HepG2 (cell line): ENCODE data around the gene FAAP100. TPM values are rescaled to one million over a fixed set of nuclear protein-coding genes. Genes with fewer than 3 reads are reported as not detected.

Experiments used
- CBX5 ChIP-seq: sonication (generic); formaldehyde crosslinking; IDR thresholded peaks from 2 replicates; pipeline ENCODE4 v1.4.0; 2020; ENCODE audit warnings: missing genetic modification reagents, borderline replicate concordance
- CCAR2 ChIP-seq: fragments of 200-400 bp; formaldehyde crosslinking; optimal IDR thresholded peaks from 2 replicates; pipeline ENCODE3; 2018; ENCODE audit warnings: low read depth, mild to moderate bottlenecking, low read length, moderate library complexity
- EEA1 ChIP-seq: sonication (generic); formaldehyde crosslinking; IDR thresholded peaks from 2 replicates; pipeline ENCODE4 v1.5.1; 2020; ENCODE audit warnings: mild to moderate bottlenecking, missing genetic modification reagents, borderline replicate concordance
- IKZF5 ChIP-seq: IDR thresholded peaks from 2 replicates; pipeline ENCODE4 v1.6.1; 2018; ENCODE audit warnings: missing genetic modification reagents, mild to moderate bottlenecking, missing compliant biosample characterization
- ISX ChIP-seq: sonication (generic); formaldehyde crosslinking; conservative IDR thresholded peaks from 2 replicates; pipeline ENCODE4 v1.5.0; 2020; ENCODE audit warnings: missing genetic modification reagents
- KAT2B ChIP-seq: fragments of 150-350 bp; IDR thresholded peaks from 2 replicates; pipeline ENCODE4 v1.6.1; 2014; ENCODE audit warnings: low read depth, low read length, borderline replicate concordance
- KLF6 ChIP-seq: IDR thresholded peaks from 2 replicates; pipeline ENCODE4 v1.8.0; 2016; ENCODE audit warnings: missing biosample characterization, missing genetic modification reagents
- PAWR ChIP-seq: sonication (generic); formaldehyde crosslinking; IDR thresholded peaks from 2 replicates; pipeline ENCODE4 v1.4.0; 2020; ENCODE audit warnings: missing genetic modification reagents, mild to moderate bottlenecking, borderline replicate concordance
- PPARG ChIP-seq: conservative IDR thresholded peaks from 2 replicates; pipeline ENCODE4 v1.6.1; 2016; ENCODE audit warnings: missing biosample characterization, missing genetic modification reagents
- SIN3A ChIP-seq: IDR thresholded peaks from 2 replicates; pipeline ENCODE4 v1.6.1; 2011; ENCODE audit warnings: low read depth, mild to moderate bottlenecking, control low read depth, low read length, borderline replicate concordance
- TRIM24 ChIP-seq: sonication (generic); formaldehyde crosslinking; IDR thresholded peaks from 2 replicates; pipeline ENCODE4 v1.8.0; 2022; ENCODE audit warnings: mild to moderate bottlenecking, missing genetic modification reagents
- ZBTB4 ChIP-seq: sonication (generic); formaldehyde crosslinking; IDR thresholded peaks from 2 replicates; pipeline ENCODE4 v1.4.0; 2020; ENCODE audit warnings: missing genetic modification reagents, mild to moderate bottlenecking, borderline replicate concordance
- ZEB1 ChIP-seq: IDR thresholded peaks from 2 replicates; pipeline ENCODE4 v1.6.1; 2012; ENCODE audit warnings: mild to moderate bottlenecking, low read depth, inconsistent platforms; ENCODE audit not compliant: insufficient replicate concordance
- ZHX2 ChIP-seq, 2 experiments: sonication (generic) in 1 of 2; formaldehyde crosslinking in 1 of 2; IDR thresholded peaks; 2 replicates each; pipeline versions ENCODE4 v1.6.1 to v1.9.0; 2014 to 2022; ENCODE audit warnings: antibody characterized with exemption in 1 of 2, borderline replicate concordance in 1 of 2, inconsistent platforms in 1 of 2, low read depth in 1 of 2, missing genetic modification reagents in 1 of 2
- ZIK1 ChIP-seq: sonication (generic); formaldehyde crosslinking; IDR thresholded peaks from 2 replicates; pipeline ENCODE4 v1.5.0; 2020; ENCODE audit warnings: mild to moderate bottlenecking, low read depth, missing genetic modification reagents, borderline replicate concordance
- ZNF691 ChIP-seq: sonication (generic); formaldehyde crosslinking; IDR thresholded peaks from 2 replicates; pipeline ENCODE4 v1.4.0; 2020; ENCODE audit warnings: missing genetic modification reagents, low read depth, mild to moderate bottlenecking, borderline replicate concordance
- ZSCAN25 ChIP-seq: sonication (generic); formaldehyde crosslinking; IDR thresholded peaks from 2 replicates; pipeline ENCODE4 v1.8.0; 2022; ENCODE audit warnings: mild to moderate bottlenecking, missing genetic modification reagents
- polyA plus RNA-seq, 8 experiments: library from polyadenylated mRNA; depleted of rRNA in 3 of 8; stranded (reverse) in 7 of 8; unstranded in 1 of 8; fragments of >200 nt; fragmentation: Illumina TruSeq in 4 of 8; extraction: Trizol in 4 of 8; gene quantifications; 2 replicates each; pipeline versions ENCODE4 v1.2.1 to v1.2.3, GENCODE V29; 2011 to 2016; ENCODE audit warnings: low read depth in 4 of 8, missing spikeins in 1 of 8, mixed read lengths in 1 of 8; ENCODE audit not compliant: insufficient read depth in 1 of 8
- total RNA-seq, 5 experiments: library from RNA; depleted of rRNA; stranded (reverse); fragments of >200 nt; fragmentation: Illumina TruSeq; extraction: Trizol; gene quantifications; 2 replicates each; pipeline ENCODE4 v1.2.3, GENCODE V29; 2016; ENCODE audit warnings: low read depth in 1 of 5

Gene FAAP100
- total and polyA plus RNA-seq, 2 of the 13 experiments (the other 11 are each of a cell fraction or from before 2014, with no cell fraction given), result 7.6 to 20.8 TPM

GRCh38 chr17:81528651-81529436, 23.3 kb downstream of the FAAP100 start (continued):
- 0 out of 2 replicates have a peak, but pooled peaks have one; percentile 28 for TF ChIP-seq ZBTB4 (CRISPR knock-in tag)
- TF ChIP-seq CBX5, result no peak
- no peak for TF ChIP-seq KAT2B
- TF ChIP-seq CCAR2, result no peak
- 0 out of 2 replicates have a peak, but pooled peaks have one; percentile 43 for TF ChIP-seq EEA1 (CRISPR knock-in tag)
- TF ChIP-seq SIN3A, result no peak
- no peak for TF ChIP-seq ZEB1
- TF ChIP-seq PPARG, result no peak
- TF ChIP-seq ZNF691 (CRISPR knock-in tag), result peak; percentile 31; the same call in 1 of the 2 replicates
- TF ChIP-seq ZSCAN25 (CRISPR knock-in tag), result no peak
- no peak for TF ChIP-seq ZHX2 (IDR thresholded peaks at IDR 0.05; ENCODE audit: low read depth)
- TF ChIP-seq ZHX2 (CRISPR knock-in tag; IDR thresholded peaks at IDR 0.05; ENCODE audit: borderline replicate concordance), result no peak
- 0 out of 2 replicates have a peak, but pooled peaks have one; percentile 24 for TF ChIP-seq IKZF5 (CRISPR knock-in tag)
- TF ChIP-seq TRIM24 (CRISPR knock-in tag), result no peak
- TF ChIP-seq ISX (CRISPR knock-in tag), result no peak
- no peak for TF ChIP-seq ZIK1 (CRISPR knock-in tag)
- TF ChIP-seq KLF6 (CRISPR knock-in tag), result no peak
- no peak for TF ChIP-seq PAWR (CRISPR knock-in tag)
